ENCODE results near the gene GRM4.

- TF ChIP-seq CTCF (IDR thresholded peaks at IDR 0.05; ENCODE audit: low read depth, low read length, missing input control) (no peak), MAX (IDR thresholded peaks at IDR 0.05) (no peak), TAF1 (conservative IDR thresholded peaks at IDR 0.05) (no peak), ATF3 (IDR thresholded peaks at IDR 0.05) (no peak)
Observed at GRCh38 chr6:34059136-34059731, 86.7 kb downstream of the GRM4 start.
